ENCODE data around the gene TPST2. TPM values are rescaled to one million over a fixed set of nuclear protein-coding genes. Genes with fewer than 3 reads are reported as not detected.

Gene TPST2
- total and polyA plus RNA-seq, 9 of the 15 experiments (the other 6 are each of a cell fraction or from before 2014, with no cell fraction given): 14.2 to 123 (median 60.1) TPM

DNA sequence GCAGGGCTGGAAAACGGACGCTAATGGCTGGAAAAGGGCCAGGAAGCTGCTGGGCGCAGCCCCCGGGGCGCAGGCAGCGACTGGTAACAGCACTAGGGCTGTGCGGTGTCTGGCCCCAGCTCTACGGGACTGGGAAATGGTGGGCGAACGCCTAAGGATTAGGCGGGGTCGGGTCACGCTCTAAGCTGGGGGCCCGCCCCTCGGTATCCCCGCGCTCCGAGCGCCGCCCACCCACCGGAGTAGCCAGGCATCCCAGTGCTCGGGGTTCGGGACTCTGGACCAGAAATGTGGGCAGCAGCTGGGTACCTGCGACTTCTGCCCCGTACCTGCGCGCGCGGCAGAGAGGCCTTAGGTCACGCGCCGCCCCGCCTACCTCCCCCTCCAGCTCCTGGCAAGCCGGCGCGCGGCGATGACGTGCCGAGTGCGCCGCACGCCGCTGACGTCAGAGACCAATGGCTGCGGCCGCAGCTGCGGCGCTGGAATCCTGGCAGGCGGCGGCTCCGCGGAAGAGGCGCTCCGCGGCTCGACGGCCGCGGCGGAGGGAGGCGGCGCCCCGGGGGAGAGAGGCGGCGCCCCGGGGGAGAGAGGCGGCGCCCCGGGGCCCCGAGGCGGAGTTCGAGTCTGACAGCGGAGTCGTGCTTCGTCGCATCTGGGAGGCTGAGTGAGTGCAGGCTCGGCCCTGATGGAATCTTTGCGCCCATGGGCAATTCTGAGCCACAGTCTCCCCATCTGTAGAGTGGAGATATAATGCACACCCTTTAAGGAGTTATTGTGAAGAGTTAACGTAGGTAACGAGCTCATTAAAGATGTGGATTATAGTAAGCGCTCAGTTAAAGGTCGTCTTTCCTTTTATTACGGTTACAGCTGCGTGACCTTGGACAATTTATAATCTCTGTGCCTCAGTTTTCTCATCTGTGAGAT lies 106.2 kb downstream of the TPST2 start, which contains the start of the genes HPS4 and SRRD (continued):
- TF ChIP-seq, protein P1, sequence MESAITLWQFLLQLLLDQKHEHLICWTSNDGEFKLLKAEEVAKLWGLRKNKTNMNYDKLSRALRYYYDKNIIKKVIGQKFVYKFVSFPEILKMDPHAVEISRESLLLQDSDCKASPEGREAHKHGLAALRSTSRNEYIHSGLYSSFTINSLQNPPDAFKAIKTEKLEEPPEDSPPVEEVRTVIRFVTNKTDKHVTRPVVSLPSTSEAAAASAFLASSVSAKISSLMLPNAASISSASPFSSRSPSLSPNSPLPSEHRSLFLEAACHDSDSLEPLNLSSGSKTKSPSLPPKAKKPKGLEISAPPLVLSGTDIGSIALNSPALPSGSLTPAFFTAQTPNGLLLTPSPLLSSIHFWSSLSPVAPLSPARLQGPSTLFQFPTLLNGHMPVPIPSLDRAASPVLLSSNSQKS (CRISPR knock-in tag; IDR thresholded peaks at IDR 0.05): no peak
- TF ChIP-seq, protein P2, sequence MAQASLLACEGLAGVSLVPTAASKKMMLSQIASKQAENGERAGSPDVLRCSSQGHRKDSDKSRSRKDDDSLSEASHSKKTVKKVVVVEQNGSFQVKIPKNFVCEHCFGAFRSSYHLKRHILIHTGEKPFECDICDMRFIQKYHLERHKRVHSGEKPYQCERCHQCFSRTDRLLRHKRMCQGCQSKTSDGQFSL (CRISPR knock-in tag; IDR thresholded peaks at IDR 0.05): peak; percentile 84
- TF ChIP-seq, protein P2 (tag; IDR thresholded peaks at IDR 0.05): no peak
- TF ChIP-seq TBL1XR1 (IDR thresholded peaks at IDR 0.05; ENCODE audit: low read length in 2 of 2) (peak in 1 of 2 experiments; percentile 88; a peak in 2 of 4 replicates), HMG20A (CRISPR knock-in tag; conservative IDR thresholded peaks at IDR 0.05) (no peak), ZNF780A (CRISPR knock-in tag; IDR thresholded peaks at IDR 0.05) (no peak), IRF2 (CRISPR knock-in tag; IDR thresholded peaks at IDR 0.05) (no peak), MEF2D (tag; conservative IDR thresholded peaks at IDR 0.05; ENCODE audit: low read depth) (no peak), RBM22 (IDR thresholded peaks at IDR 0.05; ENCODE audit: low read depth, low read length, poor library complexity, severe bottlenecking) (no peak), ZNF584 (CRISPR knock-in tag; IDR thresholded peaks at IDR 0.05; ENCODE audit: low read depth) (no peak), ZNF79 (CRISPR knock-in tag; IDR thresholded peaks at IDR 0.05; ENCODE audit: low read depth) (no peak)
- TF ChIP-seq, protein P3, sequence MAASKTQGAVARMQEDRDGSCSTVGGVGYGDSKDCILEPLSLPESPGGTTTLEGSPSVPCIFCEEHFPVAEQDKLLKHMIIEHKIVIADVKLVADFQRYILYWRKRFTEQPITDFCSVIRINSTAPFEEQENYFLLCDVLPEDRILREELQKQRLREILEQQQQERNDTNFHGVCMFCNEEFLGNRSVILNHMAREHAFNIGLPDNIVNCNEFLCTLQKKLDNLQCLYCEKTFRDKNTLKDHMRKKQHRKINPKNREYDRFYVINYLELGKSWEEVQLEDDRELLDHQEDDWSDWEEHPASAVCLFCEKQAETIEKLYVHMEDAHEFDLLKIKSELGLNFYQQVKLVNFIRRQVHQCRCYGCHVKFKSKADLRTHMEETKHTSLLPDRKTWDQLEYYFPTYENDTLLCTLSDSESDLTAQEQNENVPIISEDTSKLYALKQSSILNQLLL (CRISPR knock-in tag; IDR thresholded peaks at IDR 0.05; ENCODE audit: borderline replicate concordance): no peak
- TF ChIP-seq, protein P4, sequence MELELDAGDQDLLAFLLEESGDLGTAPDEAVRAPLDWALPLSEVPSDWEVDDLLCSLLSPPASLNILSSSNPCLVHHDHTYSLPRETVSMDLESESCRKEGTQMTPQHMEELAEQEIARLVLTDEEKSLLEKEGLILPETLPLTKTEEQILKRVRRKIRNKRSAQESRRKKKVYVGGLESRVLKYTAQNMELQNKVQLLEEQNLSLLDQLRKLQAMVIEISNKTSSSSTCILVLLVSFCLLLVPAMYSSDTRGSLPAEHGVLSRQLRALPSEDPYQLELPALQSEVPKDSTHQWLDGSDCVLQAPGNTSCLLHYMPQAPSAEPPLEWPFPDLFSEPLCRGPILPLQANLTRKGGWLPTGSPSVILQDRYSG (tag; conservative IDR thresholded peaks at IDR 0.05; ENCODE audit: low read depth): 0 out of 2 replicates have a peak, but pooled peaks have one; percentile 32
- TF ChIP-seq, protein P5, sequence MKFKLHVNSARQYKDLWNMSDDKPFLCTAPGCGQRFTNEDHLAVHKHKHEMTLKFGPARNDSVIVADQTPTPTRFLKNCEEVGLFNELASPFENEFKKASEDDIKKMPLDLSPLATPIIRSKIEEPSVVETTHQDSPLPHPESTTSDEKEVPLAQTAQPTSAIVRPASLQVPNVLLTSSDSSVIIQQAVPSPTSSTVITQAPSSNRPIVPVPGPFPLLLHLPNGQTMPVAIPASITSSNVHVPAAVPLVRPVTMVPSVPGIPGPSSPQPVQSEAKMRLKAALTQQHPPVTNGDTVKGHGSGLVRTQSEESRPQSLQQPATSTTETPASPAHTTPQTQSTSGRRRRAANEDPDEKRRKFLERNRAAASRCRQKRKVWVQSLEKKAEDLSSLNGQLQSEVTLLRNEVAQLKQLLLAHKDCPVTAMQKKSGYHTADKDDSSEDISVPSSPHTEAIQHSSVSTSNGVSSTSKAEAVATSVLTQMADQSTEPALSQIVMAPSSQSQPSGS (CRISPR knock-in tag; IDR thresholded peaks at IDR 0.05): peak; percentile 76; the same call in 1 of the 2 replicates
